Chondrocyte (in vitro differentiated cells): Measurements from ENCODE around the gene TBXA2R. TPM values are rescaled to one million over a fixed set of nuclear protein-coding genes. Genes with fewer than 3 reads are reported as not detected.

ENCODE experiments used
- DNase-seq: peaks from one replicate; pipeline ENCODE4 v3.0.0; 2021; ENCODE audit warnings: mixed read lengths, low spot score
- H3K27ac Mint-ChIP-seq: one replicate; pipeline ENCODE4 v1.8.0; 2021; ENCODE audit warnings: mild to moderate bottlenecking, moderate library complexity, mixed read lengths; ENCODE audit not compliant: unreplicated experiment
- H3K27me3 Mint-ChIP-seq: 2 replicates; pipeline ENCODE4 v1.8.0; 2021; ENCODE audit warnings: low read depth, mixed read lengths
- H3K36me3 Mint-ChIP-seq: 2 replicates; pipeline ENCODE4 v1.8.0; 2021; ENCODE audit warnings: low read depth, mixed read lengths
- H3K4me1 Mint-ChIP-seq: 2 replicates; pipeline ENCODE4 v1.8.0; 2021; ENCODE audit warnings: low read depth, mild to moderate bottlenecking, mixed read lengths
- H3K4me3 Mint-ChIP-seq: one replicate; pipeline ENCODE4 v1.8.0; 2021; ENCODE audit warnings: mild to moderate bottlenecking, moderate library complexity, mixed read lengths; ENCODE audit not compliant: unreplicated experiment
- H3K9me3 Mint-ChIP-seq: 2 replicates; pipeline ENCODE4 v1.8.0; 2021; ENCODE audit warnings: low read depth, mixed read lengths
- total RNA-seq: library from RNA; stranded (reverse); gene quantifications from 3 replicates; pipeline ENCODE4 v1.2.1, GENCODE V29; 2021
- TF ChIP-seq, protein P1 (sequence below): fragments of 200-600 bp; sonication (generic); IDR thresholded peaks from 2 replicates; pipeline ENCODE4 v1.5.0; 2021; ENCODE audit warnings: antibody characterized with exemption, mild to moderate bottlenecking, moderate library complexity

Gene TBXA2R
- total RNA-seq, 1 donor from 2014 or later: 5.8 TPM

DNA sequence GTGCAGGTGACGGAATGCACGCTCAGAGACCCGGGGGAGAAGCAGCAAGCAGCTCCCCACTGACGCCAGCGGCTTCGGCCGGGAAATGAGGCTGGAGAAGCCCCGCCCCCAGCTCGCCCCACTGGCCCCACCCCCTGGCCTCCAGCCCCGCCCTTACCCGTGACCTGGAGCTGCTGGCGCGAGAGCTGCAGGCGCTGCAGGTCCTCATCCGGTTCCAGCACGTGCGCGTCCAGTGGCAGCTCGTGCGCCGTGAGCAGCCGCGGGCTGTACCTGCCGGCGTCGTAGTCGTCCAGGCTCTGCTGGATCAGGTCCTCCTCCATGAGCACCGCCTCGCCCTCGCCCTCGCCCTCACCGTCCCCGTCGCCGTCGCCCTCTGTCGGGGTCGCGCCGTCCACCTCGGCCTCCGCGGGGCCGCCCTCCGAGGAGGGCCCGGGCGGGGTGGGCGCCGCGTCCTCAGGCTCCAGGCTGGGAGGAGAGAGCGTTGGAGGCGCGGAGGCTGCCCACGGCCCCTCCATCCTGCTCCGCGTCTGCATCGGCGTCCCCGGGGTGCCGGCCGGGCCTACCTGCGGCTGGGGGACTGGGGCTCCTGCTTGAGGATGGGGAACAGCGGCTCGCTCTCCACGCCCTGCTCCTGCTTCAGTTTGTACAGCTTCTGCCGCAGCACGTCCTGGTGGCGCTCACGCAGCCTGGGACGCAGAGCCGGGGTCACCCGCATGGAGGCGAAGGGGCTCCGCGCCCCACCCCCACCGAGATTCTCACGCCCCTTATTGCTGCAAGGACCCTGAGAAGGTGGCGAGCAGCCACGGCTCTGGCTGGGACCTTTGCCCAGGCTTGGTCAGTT lies 6.4 kb upstream of the TBXA2R start:
- peaks cover 22% of the 10 kb centered on the region for H3K4me1 Mint-ChIP-seq
- H3K27ac Mint-ChIP-seq: no peak overlapping the region
- H3K9me3 Mint-ChIP-seq: no peaks in the 10 kb centered on the region
- TF ChIP-seq, protein P1, sequence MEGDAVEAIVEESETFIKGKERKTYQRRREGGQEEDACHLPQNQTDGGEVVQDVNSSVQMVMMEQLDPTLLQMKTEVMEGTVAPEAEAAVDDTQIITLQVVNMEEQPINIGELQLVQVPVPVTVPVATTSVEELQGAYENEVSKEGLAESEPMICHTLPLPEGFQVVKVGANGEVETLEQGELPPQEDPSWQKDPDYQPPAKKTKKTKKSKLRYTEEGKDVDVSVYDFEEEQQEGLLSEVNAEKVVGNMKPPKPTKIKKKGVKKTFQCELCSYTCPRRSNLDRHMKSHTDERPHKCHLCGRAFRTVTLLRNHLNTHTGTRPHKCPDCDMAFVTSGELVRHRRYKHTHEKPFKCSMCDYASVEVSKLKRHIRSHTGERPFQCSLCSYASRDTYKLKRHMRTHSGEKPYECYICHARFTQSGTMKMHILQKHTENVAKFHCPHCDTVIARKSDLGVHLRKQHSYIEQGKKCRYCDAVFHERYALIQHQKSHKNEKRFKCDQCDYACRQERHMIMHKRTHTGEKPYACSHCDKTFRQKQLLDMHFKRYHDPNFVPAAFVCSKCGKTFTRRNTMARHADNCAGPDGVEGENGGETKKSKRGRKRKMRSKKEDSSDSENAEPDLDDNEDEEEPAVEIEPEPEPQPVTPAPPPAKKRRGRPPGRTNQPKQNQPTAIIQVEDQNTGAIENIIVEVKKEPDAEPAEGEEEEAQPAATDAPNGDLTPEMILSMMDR: no peak
- peaks cover 5% of the 10 kb centered on the region for H3K36me3 Mint-ChIP-seq
- no peak overlapping the region for H3K4me3 Mint-ChIP-seq
- peak; percentile 92 for DNase-seq
- no peaks in the 10 kb centered on the region for H3K27me3 Mint-ChIP-seq

DNA sequence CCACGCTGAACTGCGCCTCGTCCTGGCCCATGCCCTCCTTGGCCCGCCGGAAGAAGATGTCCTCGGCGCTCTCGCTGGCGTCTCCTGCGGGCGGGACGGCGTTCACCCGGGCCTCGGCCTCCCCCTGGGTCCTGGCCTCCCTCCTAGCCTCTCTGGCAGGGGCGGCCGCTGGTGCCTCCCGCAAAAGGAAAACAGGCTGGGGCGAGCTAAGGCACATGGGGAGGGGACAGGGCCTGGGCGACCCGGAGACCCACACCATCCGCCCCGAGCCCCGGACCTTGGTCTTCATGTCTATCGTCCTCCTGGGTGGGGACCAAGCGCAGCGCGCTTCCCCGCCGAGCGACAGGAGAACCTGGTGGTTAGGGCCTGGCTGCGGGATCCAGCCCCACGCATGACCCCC lies 5.7 kb upstream of the TBXA2R start:
- no peak overlapping the region for H3K27ac Mint-ChIP-seq
- TF ChIP-seq, protein P1: no peak
- H3K4me1 Mint-ChIP-seq: peaks cover 30% of the 10 kb centered on the region
- no peaks in the 10 kb centered on the region for H3K9me3 Mint-ChIP-seq
- no peaks in the 10 kb centered on the region for H3K27me3 Mint-ChIP-seq
- no peak overlapping the region for H3K4me3 Mint-ChIP-seq
- peaks cover 5% of the 10 kb centered on the region for H3K36me3 Mint-ChIP-seq
- DNase-seq: peak; percentile 89

DNA sequence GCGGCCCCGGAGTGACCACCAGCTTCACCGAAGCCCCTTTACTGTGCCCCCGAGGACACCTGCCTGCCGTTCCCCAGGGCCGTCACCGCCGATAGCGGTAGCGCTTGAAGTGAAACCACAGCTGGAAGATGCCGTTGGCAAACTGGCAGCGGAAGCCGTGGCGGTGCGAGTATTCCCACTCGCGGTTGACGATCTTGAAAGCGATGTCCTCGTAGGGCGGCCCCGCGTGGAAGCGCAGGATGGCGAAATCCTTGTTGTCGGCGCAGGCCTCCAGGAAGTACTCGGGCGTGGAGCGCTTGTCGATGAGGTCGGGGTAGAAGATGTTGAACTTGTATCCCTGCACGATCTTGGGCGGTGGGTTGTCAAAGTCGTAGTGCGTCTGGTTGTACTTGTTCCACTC lies 5.2 kb upstream of the TBXA2R start:
- Mint-ChIP-seq H3K4me1 (peaks cover 33% of the 10 kb centered on the region), H3K27me3 (no peaks in the 10 kb centered on the region), H3K36me3 (peaks cover 3% of the 10 kb centered on the region), H3K27ac (no peak overlapping the region), H3K9me3 (no peaks in the 10 kb centered on the region), H3K4me3 (no peak overlapping the region)
- no peak for DNase-seq
- TF ChIP-seq, protein P1: no peak

DNA sequence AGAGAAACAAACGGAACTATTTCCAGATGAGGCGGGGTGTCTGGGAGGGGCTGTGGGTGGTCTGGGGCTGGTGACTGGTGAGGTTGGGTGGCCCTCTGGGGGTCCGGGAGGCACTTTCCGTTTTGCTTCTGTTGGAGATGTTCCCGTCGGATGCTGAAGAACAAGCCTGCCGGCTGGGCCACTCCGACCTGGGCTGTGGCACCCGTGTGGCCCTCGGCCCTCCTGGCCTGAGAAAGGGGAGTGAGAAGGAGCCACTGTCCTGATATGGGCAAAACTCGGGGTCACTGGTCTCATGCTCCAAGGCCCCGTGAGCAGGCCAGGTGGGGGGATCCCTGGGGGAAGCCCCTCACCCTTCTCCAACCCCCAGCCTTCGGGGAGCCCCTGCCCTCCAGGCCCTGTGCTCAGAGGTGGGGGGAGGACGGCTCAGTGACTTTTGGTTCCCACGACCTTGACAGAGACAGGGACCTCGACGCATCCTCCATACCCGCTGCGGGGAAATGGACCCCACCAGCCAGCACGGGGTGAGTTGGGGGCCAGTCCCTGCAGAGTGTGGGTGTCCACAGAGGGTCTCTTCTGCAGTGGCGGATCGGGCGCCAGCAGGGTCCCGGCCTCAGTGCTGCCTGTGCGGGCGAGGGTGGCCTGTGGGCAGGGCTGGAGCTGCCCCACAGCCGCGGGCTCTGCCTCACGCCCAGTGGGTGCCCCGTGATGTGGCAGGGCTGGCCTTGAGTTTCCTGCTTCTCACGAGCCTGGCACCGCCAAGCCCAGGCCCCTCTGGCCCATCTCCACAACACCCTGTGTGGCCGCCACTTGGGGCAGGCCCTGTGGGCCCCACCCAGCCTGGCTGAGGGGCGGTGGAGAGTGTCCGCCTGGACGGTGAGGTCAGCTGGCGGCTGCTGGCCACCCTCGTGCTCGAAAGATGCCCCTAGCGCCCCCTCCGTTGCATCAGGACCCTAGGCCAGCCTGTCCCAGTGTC lies 4.4 kb upstream of the TBXA2R start:
- DNase-seq: peak; percentile 85
- peaks cover 33% of the 10 kb centered on the region for H3K4me1 Mint-ChIP-seq
- H3K9me3 Mint-ChIP-seq: no peaks in the 10 kb centered on the region
- no peak overlapping the region for H3K4me3 Mint-ChIP-seq
- TF ChIP-seq, protein P1: no peak
- peaks cover 3% of the 10 kb centered on the region for H3K36me3 Mint-ChIP-seq
- peak overlapping the region; percentile 45 for H3K27ac Mint-ChIP-seq
- no peaks in the 10 kb centered on the region for H3K27me3 Mint-ChIP-seq
